Right forelimb (tissue), 1 donor: ENCODE results near the gene SCGB1C1.
"Not testable (repeated sequence)": the region's sequence is repeated elsewhere in the genome, so short reads cannot be mapped to it uniquely, and the experiment has no call there.

Experiments
- DNase-seq: peaks from one replicate; pipeline ENCODE4 v3.0.0-alpha.2; 2018

SCGB1C1 gene

GRCh38 chr11:218815-219593 lies 26.1 kb downstream of the SCGB1C1 start:
- DNase-seq, result peak; percentile 32

DNA sequence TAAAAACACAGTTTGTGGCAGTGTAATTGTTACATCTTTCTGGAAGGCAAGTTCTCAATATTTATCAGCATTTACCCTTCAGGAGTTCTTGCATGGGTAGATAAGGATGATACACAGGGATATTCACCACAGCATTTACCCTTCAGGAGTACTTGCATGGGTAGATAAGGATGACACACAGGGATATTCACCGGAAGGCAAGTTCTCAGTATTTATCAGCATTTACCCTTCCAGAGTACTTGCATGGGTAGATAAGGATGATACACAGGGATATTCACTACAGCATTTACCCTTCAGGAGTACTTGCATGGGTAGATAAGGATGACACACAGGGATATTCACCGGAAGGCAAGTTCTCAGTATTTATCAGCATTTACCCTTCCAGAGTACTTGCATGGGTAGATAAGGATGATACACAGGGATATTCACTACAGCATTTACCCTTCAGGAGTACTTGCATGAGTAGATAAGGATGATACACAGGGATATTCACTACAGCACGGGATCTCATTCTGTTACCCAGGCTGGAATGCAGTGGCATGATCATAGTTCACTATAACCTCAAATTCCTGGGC lies 27.9 kb downstream of the SCGB1C1 start:
- DNase-seq, result not testable (repeated sequence)

- no peak for DNase-seq
Measured at GRCh38 chr11:221539-221938, 28.7 kb downstream of the SCGB1C1 start.

GRCh38 chr11:221998-222789 lies 29.3 kb downstream of the SCGB1C1 start:
- no peak for DNase-seq

GRCh38 chr11:223026-223789 lies 30.3 kb downstream of the SCGB1C1 start:
- DNase-seq, result no peak

- no peak for DNase-seq
Measured at GRCh38 chr11:223884-224283, 31.0 kb downstream of the SCGB1C1 start.

DNA sequence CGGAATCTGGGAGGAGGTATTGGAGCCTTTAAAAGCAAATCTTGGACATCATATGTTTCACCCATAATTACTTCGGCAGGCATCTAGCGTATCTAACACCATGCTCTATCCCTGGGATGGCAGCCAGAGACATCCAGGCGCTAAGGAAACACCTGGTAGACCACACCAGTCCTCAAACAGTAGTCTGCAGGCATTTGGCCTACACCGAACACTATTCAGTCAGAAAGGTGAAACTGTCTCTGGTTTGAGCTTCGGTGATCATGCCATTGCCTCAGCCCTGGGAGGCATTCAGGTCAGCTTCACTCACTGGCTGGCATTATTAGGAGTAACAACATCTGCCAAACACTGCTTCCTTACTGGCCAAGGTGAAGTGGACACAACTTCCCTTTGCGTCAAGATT lies 31.5 kb downstream of the SCGB1C1 start:
- no peak for DNase-seq

- no peak for DNase-seq
Measured at GRCh38 chr11:225734-226453, 33.0 kb downstream of the SCGB1C1 start.

GRCh38 chr11:227824-228379 lies 35.0 kb downstream of the SCGB1C1 start:
- DNase-seq, result no peak

- no peak for DNase-seq
Measured at GRCh38 chr11:230431-230830, 37.6 kb downstream of the SCGB1C1 start.

DNA sequence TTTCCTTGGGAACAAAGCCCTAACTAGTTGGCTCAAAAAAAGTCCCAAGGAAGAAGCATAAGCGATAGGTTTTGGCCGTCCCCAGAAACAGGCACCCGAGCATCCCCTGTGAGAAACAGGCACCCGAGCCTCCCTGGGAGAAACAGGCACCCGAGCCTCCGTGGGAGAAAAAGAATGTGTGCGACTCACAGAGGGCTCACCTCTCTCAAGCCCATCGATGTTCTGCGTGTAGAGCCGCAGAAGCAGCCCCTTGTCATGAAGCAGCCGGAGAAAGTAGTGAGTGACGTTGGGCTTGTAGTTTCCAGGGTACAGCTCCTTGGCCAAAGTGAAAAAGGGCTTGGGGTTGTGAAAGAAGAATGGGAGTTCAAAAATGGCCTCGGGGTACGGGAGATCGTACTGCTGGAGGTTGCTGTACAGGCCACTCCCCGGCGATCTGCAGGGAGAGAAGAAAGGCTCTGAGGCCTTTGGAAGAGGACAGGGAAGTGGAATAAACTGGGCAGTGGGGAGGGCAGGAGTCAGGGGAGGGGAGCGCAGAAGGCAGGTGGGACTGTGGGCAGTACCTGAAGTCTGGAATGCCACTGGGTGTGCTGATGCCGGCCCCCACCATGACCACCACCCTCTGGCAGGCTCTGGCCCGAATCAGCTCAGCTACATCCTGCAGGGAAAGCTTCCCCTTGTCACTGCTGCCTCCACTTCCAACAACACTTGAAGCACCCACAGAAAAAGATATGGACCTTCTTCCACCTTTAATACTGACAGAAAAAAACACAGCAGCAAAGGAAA lies 40.1 kb downstream of the SCGB1C1 start:
- DNase-seq, result no peak

- DNase-seq, result no peak
Measured at GRCh38 chr11:235180-235579, 42.3 kb downstream of the SCGB1C1 start.

DNA sequence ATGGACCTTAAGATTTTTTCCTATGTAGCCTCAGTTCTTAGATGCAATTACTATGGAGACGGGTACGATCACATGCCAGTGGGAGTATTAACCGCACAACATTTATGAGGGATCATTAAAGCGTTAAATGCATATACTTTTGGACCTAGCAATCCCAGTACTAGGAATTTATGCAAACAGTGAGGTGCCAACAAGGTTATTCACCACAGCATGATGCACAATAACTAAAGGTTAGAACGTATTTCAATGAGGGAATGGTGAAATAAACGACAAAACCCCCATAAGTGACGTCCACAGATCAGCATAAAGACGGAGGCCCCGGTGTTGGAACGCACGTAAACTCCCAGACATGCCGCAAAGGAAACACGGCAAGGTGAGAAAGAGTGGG lies 42.7 kb downstream of the SCGB1C1 start:
- no peak for DNase-seq

DNA sequence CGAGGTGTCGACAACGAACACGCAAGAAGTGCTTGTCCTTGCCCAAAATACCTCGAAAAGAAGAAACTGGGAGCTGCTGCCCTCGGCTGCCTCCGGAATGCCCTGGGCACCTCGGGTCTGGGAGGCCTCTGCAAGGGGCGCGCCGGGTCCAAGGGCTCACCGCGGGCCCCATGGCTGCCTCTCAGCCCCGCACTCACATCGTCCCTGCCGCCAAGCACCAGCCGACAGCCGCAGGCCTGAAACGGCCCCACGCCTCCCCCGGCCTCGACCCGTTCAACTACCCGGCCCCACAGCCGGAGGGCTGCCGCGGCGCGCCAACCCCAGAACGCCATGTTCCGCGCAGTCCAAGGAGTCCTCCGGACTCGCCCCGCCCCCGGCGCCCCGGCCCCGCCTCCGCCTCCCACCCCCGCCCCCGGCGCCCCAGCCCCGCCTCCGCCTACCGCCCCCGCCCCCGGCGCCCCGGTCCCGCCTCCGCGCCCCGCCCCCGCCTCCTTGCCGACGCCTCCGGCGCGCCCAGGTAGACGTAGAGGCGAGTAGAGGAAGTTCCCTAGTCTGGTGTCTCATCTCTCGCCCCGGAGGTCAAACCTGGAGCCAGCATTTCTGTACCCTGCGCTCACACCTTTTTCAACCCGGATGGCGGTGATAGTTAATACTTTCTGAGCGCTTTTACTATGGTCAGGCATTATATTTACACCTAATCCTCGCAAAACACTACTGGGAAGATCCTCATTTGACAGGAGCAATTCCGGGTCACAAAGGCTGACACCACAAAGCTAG lies 43.3 kb downstream of the SCGB1C1 start, which contains the start of gene SIRT3:
Gene SIRT3 (minus strand): TSS at position 346 of the 777 bp plus-strand sequence. CDS start 14 bp downstream, at position 332.
- peak; percentile 93 for DNase-seq

DNA sequence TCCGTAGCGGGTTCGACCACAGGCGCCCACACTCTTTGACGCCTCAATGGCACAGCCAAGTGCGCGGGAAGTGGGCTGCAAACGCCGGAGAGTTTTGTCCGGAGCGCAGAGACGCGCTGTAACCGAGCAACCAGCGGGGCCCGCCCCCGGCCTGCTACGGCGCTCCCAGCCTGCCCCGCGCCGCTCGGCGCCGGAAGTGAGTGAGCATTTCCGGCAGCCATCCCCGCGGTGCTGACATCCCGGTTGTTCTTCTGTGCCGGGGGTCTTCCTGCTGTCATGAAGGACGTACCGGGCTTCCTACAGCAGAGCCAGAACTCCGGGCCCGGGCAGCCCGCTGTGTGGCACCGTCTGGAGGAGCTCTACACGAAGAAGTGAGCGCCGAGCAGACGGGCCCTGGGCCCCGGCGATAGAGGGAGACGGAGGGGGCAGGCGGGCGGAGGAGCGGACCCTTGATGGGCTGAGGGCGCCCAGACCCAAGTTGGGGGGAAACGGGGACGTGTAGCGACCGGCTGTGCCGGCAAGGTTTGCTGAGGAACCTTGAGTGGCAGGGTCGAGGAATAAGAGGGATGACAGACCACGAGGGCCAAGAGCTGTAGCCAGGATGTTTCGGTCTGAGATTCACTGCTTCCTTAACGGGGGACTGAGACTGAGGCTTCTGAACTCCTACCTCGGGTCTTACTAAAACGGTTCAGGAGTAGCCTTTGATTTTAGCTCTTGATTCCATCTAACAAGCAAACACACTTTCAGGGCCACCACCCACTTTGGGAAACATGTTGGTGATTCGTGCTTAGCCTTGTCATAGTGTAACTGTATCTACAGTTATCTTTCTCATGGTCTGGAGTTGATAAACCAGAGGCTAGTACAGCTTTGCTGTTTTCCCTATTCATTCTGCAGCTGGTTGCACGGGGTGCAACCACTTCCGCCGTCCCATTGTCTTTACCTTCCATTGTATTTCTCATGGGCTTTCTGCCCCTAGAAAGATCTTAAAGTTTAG lies 44.2 kb downstream of the SCGB1C1 start, which contains the start of gene PSMD13:
Gene PSMD13 (plus strand): TSS at position 203 of the 994 bp plus-strand sequence. CDS start 74 bp downstream, at position 277.
- peak; percentile 92 for DNase-seq

DNA sequence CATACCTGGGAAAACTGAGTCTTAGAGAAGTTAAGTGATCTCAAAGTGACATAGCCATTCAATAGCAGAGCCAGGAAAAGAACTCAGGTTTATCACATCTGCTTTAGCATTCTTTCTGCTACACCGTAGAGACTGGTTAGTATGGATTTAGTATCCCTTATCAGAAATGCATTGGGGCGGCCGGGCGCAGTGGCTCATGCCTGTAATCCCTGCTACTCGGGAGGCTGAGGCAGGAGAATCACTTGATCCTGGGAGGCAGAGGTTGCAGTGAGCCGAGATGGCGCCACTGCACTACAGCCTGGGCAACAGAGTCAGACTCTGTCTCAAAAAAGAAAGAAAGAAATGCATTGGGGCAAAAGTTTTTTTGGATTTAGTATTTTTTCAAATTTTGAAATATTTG lies 45.5 kb downstream of the SCGB1C1 start:
- DNase-seq, result not testable (repeated sequence)

GRCh38 chr11:240315-240714 lies 47.4 kb downstream of the SCGB1C1 start:
- no peak for DNase-seq

DNA sequence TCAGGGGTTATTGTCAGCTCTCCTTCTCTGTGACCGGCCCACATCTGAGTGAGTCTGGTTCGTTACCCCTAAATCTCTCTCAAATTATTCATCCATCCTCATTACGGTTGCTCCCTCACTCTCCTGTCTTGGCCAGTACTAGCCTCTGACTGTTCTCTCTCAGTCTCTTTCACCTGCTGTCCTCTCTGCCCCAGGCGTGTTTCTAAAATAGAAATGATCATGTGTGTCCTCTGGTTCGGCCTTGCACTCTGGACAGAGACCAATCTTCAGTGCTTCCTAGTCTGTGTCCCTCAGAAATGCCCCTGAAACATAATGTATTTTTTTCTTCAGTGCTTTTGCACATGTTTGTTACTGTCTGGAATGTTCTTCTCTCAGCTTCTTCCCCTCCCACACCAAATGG lies 48.8 kb downstream of the SCGB1C1 start:
- DNase-seq, result no peak
